BJ (cell line): ENCODE results near the gene ZNF92. TPM values are rescaled to one million over a fixed set of nuclear protein-coding genes. Genes with fewer than 3 reads are reported as not detected.

Experiments used
- CTCF ChIA-PET: fragments of 350-600 bp; formaldehyde crosslinking; extraction: SDS; loops from one replicate; lab custom pipeline; 2021; ENCODE audit warnings: antibody characterized with exemption, inconsistent platforms; lab: Yijun Ruan, JAX
- POLR2A ChIA-PET: fragments of 300-600 bp; sonication (Branson Sonifier 250); formaldehyde crosslinking; extraction: SDS; loops from one replicate; lab custom pipeline; 2021; ENCODE audit warnings: antibody characterized with exemption; lab: Charles Lee
- DNase-seq: peaks from one replicate; pipeline ENCODE4 v3.0.0-alpha.2; 2011; ENCODE audit warnings: low read depth
- H3K27me3 ChIP-seq: 2 replicates; pipeline ENCODE4 v1.6.0; 2011; ENCODE audit warnings: low read length; ENCODE audit not compliant: control insufficient read depth, insufficient read depth
- H3K36me3 ChIP-seq: 2 replicates; pipeline ENCODE4 v1.5.1; 2011; ENCODE audit warnings: low read length; ENCODE audit not compliant: control insufficient read depth, insufficient read depth
- H3K4me3 ChIP-seq: 2 replicates; pipeline ENCODE4 v1.5.1; 2011; ENCODE audit warnings: low read depth, mild to moderate bottlenecking, control low read depth, low read length
- polyA plus RNA-seq: library from polyadenylated mRNA; depleted of rRNA; stranded (reverse); fragments of >200 nt; gene quantifications from 2 replicates; pipeline ENCODE4 v1.2.3, GENCODE V29; 2011
- TF ChIP-seq, protein P1 (sequence below): IDR thresholded peaks from 2 replicates; pipeline ENCODE4 v1.5.1; 2011; ENCODE audit warnings: low read depth, mild to moderate bottlenecking, control low read depth, inconsistent platforms, low read length, moderate library complexity; ENCODE audit not compliant: insufficient read depth

Gene ZNF92
- polyA plus RNA-seq, 1 experiment, result 1.3 TPM

DNA sequence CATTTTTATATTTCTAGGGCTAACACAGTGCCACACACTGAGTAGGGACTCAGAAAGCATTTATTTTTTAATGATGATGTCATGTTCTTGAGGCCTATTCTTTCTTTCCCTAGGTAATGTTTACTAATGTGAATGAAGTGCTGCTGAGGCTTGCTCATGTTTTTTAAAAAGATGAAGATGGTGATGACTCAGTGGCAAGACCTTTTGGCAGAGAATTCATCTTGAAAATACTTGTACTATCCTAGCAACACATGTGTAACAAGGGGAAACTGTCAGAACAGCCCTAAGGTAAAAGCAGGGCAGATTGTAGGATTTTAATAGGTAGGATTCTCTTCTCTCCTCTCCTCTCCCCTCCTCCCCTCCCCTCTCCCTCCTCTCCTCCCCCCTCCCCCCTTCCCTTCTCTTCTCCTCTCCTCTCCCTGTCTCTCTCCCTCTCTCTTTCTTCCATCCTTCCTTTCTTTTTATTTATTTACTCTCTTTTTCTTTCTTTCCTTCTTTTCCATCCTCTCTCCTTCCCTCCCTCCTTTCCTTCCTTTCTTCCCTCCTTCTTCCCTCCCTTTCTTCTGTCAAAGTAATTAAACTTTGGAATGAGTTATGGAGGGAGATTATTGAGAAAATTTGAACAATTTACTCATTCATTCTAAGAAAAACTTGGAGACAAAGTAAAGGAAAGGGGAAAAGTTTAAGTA lies 75.3 kb downstream of the ZNF92 start:
- ChIA-PET CTCF (no interaction called here), POLR2A (no interaction called here)
- H3K4me3 ChIP-seq, result no peak overlapping the region
- TF ChIP-seq, protein P1, sequence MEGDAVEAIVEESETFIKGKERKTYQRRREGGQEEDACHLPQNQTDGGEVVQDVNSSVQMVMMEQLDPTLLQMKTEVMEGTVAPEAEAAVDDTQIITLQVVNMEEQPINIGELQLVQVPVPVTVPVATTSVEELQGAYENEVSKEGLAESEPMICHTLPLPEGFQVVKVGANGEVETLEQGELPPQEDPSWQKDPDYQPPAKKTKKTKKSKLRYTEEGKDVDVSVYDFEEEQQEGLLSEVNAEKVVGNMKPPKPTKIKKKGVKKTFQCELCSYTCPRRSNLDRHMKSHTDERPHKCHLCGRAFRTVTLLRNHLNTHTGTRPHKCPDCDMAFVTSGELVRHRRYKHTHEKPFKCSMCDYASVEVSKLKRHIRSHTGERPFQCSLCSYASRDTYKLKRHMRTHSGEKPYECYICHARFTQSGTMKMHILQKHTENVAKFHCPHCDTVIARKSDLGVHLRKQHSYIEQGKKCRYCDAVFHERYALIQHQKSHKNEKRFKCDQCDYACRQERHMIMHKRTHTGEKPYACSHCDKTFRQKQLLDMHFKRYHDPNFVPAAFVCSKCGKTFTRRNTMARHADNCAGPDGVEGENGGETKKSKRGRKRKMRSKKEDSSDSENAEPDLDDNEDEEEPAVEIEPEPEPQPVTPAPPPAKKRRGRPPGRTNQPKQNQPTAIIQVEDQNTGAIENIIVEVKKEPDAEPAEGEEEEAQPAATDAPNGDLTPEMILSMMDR, result no peak
- peak; percentile 77 for DNase-seq
- H3K27me3 ChIP-seq, result peaks cover 2% of the 10 kb centered on the region; the same call in 1 of the 2 replicates
- H3K36me3 ChIP-seq, result no peaks in the 10 kb centered on the region

DNA sequence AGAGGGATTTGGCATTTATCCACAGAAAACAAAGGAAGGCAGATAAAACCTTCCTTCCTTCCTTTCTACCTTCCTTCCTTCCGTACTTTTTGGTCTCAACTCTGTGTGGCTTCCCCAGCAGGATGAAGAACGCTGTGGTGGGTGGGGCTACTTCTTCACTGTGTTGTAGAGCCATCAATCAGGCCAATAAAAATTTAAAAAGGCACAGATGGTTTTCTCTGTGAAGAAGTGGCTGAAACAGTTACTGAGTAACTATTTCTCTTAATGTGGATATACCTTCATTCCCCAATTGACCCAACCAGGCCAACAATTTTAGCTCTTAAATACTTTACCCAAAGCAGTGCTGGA lies 75.8 kb downstream of the ZNF92 start:
- DNase-seq, result no peak
- TF ChIP-seq, protein P1, result no peak
- CTCF ChIA-PET, result no interaction called here
- no peaks in the 10 kb centered on the region for H3K36me3 ChIP-seq
- H3K4me3 ChIP-seq, result no peak overlapping the region
- POLR2A ChIA-PET, result no interaction called here
- H3K27me3 ChIP-seq, result peaks cover 2% of the 10 kb centered on the region; the same call in 1 of the 2 replicates
